Sigmoid colon (tissue), 7 donors: Measurements from ENCODE around the gene ZYG11B. TPM values are rescaled to one million over a fixed set of nuclear protein-coding genes. Genes with fewer than 3 reads are reported as not detected.
"Not testable (repeated sequence)": the region's sequence is repeated elsewhere in the genome, so short reads cannot be mapped to it uniquely, and the experiment has no call there.

Source experiments
- DNase-seq: peaks from one replicate; pipeline ENCODE4 v3.0.0-alpha.2; 2019
- H3K27ac ChIP-seq, 4 donors: fragments of 200-600 bp; sonication (generic); one replicate each; pipeline ENCODE4 v1.5.1; 2016 to 2019; ENCODE audit warnings: mild to moderate bottlenecking in 1 of 4
- H3K27me3 ChIP-seq, 3 donors: fragments of 200-600 bp; sonication (generic); one replicate each; pipeline ENCODE4 v1.5.1; 2019; ENCODE audit warnings: mild to moderate bottlenecking in 1 of 3
- H3K36me3 ChIP-seq, 4 donors: fragments of 200-600 bp; sonication (generic); one replicate each; pipeline ENCODE4 v1.5.1; 2016 to 2019
- H3K4me1 ChIP-seq, 4 donors: fragments of 200-600 bp; sonication (generic); one replicate each; pipeline ENCODE4 v1.5.1; 2017 to 2019
- H3K4me3 ChIP-seq, 4 donors: fragments of 200-600 bp; sonication (generic); one replicate each; pipeline ENCODE4 v1.5.1; 2017 to 2019; ENCODE audit warnings: mild to moderate bottlenecking in 2 of 4, moderate library complexity in 1 of 4
- H3K9me3 ChIP-seq, 4 donors: fragments of 200-600 bp in 3 of 4; sonication (generic) in 3 of 4; one replicate each; pipeline versions ENCODE4 v1.5.1 to v1.6.1; 2013 to 2019
- EP300 ChIP-seq, 4 donors: sonication (generic); formaldehyde crosslinking; IDR thresholded peaks; one replicate each; pipeline ENCODE4 v1.6.1; 2017; ENCODE audit warnings: antibody characterized with exemption in 4 of 4
- POLR2A ChIP-seq, 2 donors: fragments of 450-650 bp; IDR thresholded peaks; one replicate each; pipeline ENCODE4 v1.6.1; 2016; ENCODE audit warnings: antibody characterized with exemption in 2 of 2, mild to moderate bottlenecking in 2 of 2, moderate library complexity in 2 of 2
- POLR2AphosphoS5 ChIP-seq, 4 donors: sonication (generic); formaldehyde crosslinking; IDR thresholded peaks; one replicate each; pipeline ENCODE4 v1.6.1; 2017; ENCODE audit warnings: antibody characterized with exemption in 4 of 4
- whole genome bisulfite sequencing, 2 donors: extraction: QIAGEN DNeasy Blood & Tissue Kit; methylation state at CpG; one replicate each; pipeline ENCODE4 v1.1.7; 2013; 5-methylcytosine and 5-hydroxymethylcytosine counted together
- intact Hi-C: fragments of 100-400 bp; cut with DNase I; formaldehyde crosslinking; loops from one replicate; pipeline ENCODE4 v1.15.1; 2023
- polyA plus RNA-seq, 3 donors: library from polyadenylated mRNA; stranded (reverse); fragments of 200-250 nt; gene quantifications; one replicate each; pipeline ENCODE4 v1.2.3, GENCODE V29; 2013
- total RNA-seq, 4 donors: library from RNA; depleted of rRNA; stranded (reverse); fragments of >200 nt; gene quantifications; one replicate each; pipeline ENCODE4 v1.1.0, GENCODE V29; 2016
- TF ChIP-seq, protein P1 (sequence below), 4 experiments: fragments of 450-650 bp in 3 of 4; fragments of 200-600 bp in 1 of 4; IDR thresholded peaks; one replicate each; pipeline ENCODE4 v1.5.1; 2016 to 2019; ENCODE audit warnings: antibody characterized with exemption in 4 of 4, mild to moderate bottlenecking in 3 of 4, moderate library complexity in 2 of 4
- donor health status: healthy with polysubstance abuse.
- donor health status: Bipolar disorder and iron deficiency.
- donor health status: healthy.

Gene ZYG11B
- total and polyA plus RNA-seq, 7 donors, result 4.2 to 78.1 (median 55.0) TPM

DNA sequence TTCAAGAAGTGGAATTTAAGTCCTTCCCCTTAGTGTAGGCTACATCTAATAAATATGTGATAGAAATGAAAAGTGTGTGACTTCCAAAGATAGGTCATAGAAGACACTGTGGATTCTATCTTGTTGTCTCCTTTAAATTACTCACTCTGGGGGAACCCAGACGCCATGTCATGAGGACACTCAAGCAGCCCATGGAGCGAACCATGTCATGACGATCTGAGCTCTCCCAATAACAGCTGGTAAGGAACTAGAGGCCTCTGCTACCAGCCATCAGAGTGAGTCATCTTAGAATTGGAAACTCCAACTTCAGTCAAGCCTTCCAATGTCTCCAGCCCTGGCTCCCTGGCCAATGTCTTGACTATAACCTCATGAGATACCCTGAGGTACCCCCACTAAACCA, 34.4 kb upstream of the ZYG11B start:
- Histone ChIP-seq H3K9me3 (no peaks in the 10 kb centered on the region), H3K36me3 (peaks cover 10 to 59% (median 24%) of the 10 kb centered on the region in 4 donors), H3K4me3 (no peak overlapping the region), H3K4me1 (no peaks in the 10 kb centered on the region), H3K27me3 (no peaks in the 10 kb centered on the region), H3K27ac (no peak overlapping the region)
- WGBS, 2 donors, result 94 to 95% methylated on average over 3 of the region's 3 CpGs
- DNase-seq, result no peak
- intact Hi-C loops, result no loop called here
- TF ChIP-seq EP300 (IDR thresholded peaks at IDR 0.05) (no peak), POLR2AphosphoS5 (IDR thresholded peaks at IDR 0.05) (no peak), POLR2A (IDR thresholded peaks at IDR 0.05) (no peak)
- TF ChIP-seq, protein P1, sequence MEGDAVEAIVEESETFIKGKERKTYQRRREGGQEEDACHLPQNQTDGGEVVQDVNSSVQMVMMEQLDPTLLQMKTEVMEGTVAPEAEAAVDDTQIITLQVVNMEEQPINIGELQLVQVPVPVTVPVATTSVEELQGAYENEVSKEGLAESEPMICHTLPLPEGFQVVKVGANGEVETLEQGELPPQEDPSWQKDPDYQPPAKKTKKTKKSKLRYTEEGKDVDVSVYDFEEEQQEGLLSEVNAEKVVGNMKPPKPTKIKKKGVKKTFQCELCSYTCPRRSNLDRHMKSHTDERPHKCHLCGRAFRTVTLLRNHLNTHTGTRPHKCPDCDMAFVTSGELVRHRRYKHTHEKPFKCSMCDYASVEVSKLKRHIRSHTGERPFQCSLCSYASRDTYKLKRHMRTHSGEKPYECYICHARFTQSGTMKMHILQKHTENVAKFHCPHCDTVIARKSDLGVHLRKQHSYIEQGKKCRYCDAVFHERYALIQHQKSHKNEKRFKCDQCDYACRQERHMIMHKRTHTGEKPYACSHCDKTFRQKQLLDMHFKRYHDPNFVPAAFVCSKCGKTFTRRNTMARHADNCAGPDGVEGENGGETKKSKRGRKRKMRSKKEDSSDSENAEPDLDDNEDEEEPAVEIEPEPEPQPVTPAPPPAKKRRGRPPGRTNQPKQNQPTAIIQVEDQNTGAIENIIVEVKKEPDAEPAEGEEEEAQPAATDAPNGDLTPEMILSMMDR (IDR thresholded peaks at IDR 0.05), result no peak

DNA sequence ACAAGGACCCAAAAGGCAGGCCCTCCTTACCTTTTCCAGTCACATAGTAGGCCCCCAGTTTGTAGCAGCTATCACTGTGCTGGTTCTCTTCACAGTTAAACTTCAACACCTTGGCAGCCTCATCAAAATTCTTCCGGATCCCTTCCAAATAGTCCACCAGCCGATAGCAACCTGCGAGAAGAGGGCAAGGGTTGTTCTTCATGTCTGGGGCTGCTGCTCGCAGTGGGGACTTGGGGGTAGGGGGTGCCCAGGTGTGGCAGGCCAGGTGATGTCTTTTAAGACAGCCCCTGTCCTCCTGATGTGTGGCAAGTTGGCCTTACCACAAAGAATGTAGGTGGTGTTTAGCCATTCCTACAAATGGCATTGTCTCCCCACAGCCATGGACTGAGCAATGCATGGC, 33.6 kb upstream of the ZYG11B start:
- DNase-seq, result no peak
- peaks cover 0 to 8% (median 7%) of the 10 kb centered on the region in 4 donors for H3K4me1 ChIP-seq
- H3K36me3 ChIP-seq, result peaks cover 10 to 50% (median 18%) of the 10 kb centered on the region in 4 donors
- no peaks in the 10 kb centered on the region for H3K9me3 ChIP-seq
- intact Hi-C loops, result no loop called here
- no peak overlapping the region for H3K27ac ChIP-seq
- H3K27me3 ChIP-seq, result no peaks in the 10 kb centered on the region
- TF ChIP-seq, protein P1 (IDR thresholded peaks at IDR 0.05), result no peak
- TF ChIP-seq POLR2AphosphoS5 (IDR thresholded peaks at IDR 0.05) (no peak), POLR2A (IDR thresholded peaks at IDR 0.05) (no peak), EP300 (IDR thresholded peaks at IDR 0.05) (no peak)
- WGBS, 2 donors, result 98% methylated on average over 4 of the region's 4 CpGs
- no peak overlapping the region for H3K4me3 ChIP-seq

DNA sequence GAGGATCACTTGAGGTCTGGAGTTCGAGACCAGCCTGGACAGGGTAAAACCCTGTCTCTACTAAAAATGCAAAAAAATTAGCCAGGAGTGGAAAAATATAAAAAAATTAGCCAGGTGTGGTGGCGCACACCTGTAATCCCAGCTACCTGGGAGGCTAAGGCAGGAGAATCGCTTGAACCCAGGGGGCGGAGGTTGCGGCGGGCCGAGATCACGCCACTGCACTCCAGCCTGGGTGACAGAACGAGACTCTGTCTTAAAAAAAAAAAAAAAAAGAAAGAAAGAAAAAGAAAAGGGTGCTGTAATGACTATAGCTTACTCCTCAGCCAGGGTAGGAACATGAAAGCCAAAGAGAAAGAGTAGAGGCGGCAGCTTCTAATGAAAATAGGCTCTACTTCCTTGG, 32.9 kb upstream of the ZYG11B start:
- intact Hi-C loops, result not testable (repeated sequence)
- peaks cover 10 to 44% (median 14%) of the 10 kb centered on the region in 4 donors for H3K36me3 ChIP-seq

DNA sequence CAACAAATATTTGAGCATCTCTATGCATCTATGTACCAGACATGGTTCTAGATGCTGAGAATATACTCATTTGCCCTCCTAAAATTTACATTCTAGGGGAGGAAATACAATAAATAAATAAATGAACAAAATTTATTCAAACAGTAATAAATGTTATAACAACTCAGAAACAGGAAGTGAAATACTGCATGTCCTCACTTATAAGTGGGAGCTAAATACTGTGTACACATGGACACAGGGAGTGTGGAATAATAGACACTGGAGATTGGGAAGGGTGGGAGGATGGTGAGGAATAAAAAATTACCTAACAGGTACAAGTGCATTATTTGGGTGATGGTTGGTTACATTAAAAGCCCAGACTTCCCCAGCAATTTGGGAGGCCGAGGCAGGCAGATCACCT, 32.4 kb upstream of the ZYG11B start:
- DNase-seq, result no peak
- intact Hi-C loops, result no loop called here
- Histone ChIP-seq H3K36me3 (peaks cover 10 to 41% (median 12%) of the 10 kb centered on the region in 4 donors), H3K27ac (no peak overlapping the region), H3K27me3 (no peaks in the 10 kb centered on the region), H3K4me1 (peaks cover 0 to 14% (median 13%) of the 10 kb centered on the region in 4 donors), H3K4me3 (no peak overlapping the region), H3K9me3 (no peaks in the 10 kb centered on the region)
- 96 to 97% methylated on average over 1 of the region's 1 CpG for WGBS, 2 donors
- no peak for TF ChIP-seq POLR2AphosphoS5 (IDR thresholded peaks at IDR 0.05)
- no peak for TF ChIP-seq EP300 (IDR thresholded peaks at IDR 0.05)
- TF ChIP-seq POLR2A (IDR thresholded peaks at IDR 0.05), result no peak
- TF ChIP-seq, protein P1 (IDR thresholded peaks at IDR 0.05), result no peak

More for the DNA sequence above, 32.9 kb upstream of the ZYG11B start:
- 87 to 93% methylated on average over 10 of the region's 10 CpGs for WGBS, 2 donors
- H3K4me3 ChIP-seq, H3K27me3 ChIP-seq, DNase-seq, H3K4me1 ChIP-seq, H3K27ac ChIP-seq, H3K9me3 ChIP-seq: not testable (repeated sequence)

DNA sequence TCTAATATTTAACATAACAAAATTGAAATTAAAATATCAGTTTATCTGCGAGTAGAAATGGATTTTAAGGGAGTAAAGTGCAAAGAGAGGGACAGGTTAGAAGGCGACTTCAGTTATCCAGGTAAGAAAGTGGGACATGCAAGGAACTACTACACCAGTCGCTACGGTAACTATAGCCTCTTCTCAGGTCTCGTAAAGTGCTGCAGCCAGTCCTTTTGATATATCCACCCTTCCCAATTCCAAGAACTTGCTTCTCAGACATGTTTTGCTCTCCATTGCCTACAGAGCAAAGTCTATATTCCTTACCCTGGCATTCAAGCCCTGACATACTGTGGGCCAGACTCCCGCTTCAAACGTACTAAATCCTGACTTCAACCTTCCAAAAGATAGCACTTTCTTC, 30.6 kb upstream of the ZYG11B start:
- TF ChIP-seq EP300 (IDR thresholded peaks at IDR 0.05), result no peak
- TF ChIP-seq POLR2A (IDR thresholded peaks at IDR 0.05), result no peak
- TF ChIP-seq, protein P1 (IDR thresholded peaks at IDR 0.05), result no peak
- TF ChIP-seq POLR2AphosphoS5 (IDR thresholded peaks at IDR 0.05), result no peak
- Histone ChIP-seq H3K9me3 (no peaks in the 10 kb centered on the region), H3K27me3 (no peaks in the 10 kb centered on the region), H3K4me3 (no peak overlapping the region), H3K4me1 (peaks cover 0 to 19% (median 14%) of the 10 kb centered on the region in 4 donors), H3K27ac (no peak overlapping the region), H3K36me3 (peaks cover 5 to 26% (median 11%) of the 10 kb centered on the region in 4 donors)
- DNase-seq, result no peak
- intact Hi-C loops, result loop anchor here (5.0 kb wide), 1 partner anchor 143 kb away; the partner anchor contains the start of gene TUT4
- 96% methylated on average over 7 of the region's 7 CpGs for WGBS, 2 donors
